RWPE2 (cell line): ENCODE data around the gene H6PD.

Source experiments
- ATAC-seq: fragments of 200-7000 bp; cut with Tn5 transposase; 3 replicates; pipeline ENCODE4 v1.9.1; 2021; ENCODE audit warnings: low read depth
- DNase-seq: peaks from one replicate; pipeline ENCODE4 v3.0.0-alpha.2; 2020; ENCODE audit warnings: low spot score
- H3K27ac ChIP-seq: fragments of 450-650 bp; 2 replicates; pipeline ENCODE4 v1.5.1; 2017; ENCODE audit warnings: mild to moderate bottlenecking; ENCODE audit not compliant: poor library complexity, severe bottlenecking
- H3K27me3 ChIP-seq: fragments of 250-450 bp; sonication (Bioruptor Pico); 2 replicates; pipeline ENCODE4 v1.5.1; 2021; ENCODE audit warnings: mild to moderate bottlenecking, moderate library complexity; ENCODE audit not compliant: insufficient read depth, poor library complexity, severe bottlenecking
- H3K36me3 ChIP-seq: fragments of 250-450 bp; sonication (Bioruptor Pico); 2 replicates; pipeline ENCODE4 v1.5.1; 2020; ENCODE audit warnings: low read depth, mild to moderate bottlenecking, moderate library complexity
- H3K4me1 ChIP-seq: fragments of 250-450 bp; sonication (Bioruptor Pico); 2 replicates; pipeline ENCODE4 v1.5.1; 2021; ENCODE audit warnings: mild to moderate bottlenecking, moderate library complexity; ENCODE audit not compliant: insufficient read depth, poor library complexity, severe bottlenecking
- H3K4me3 ChIP-seq: fragments of 250-450 bp; sonication (Bioruptor Pico); 2 replicates; pipeline ENCODE4 v1.5.1; 2021; ENCODE audit warnings: mild to moderate bottlenecking, moderate library complexity; ENCODE audit not compliant: severe bottlenecking
- H3K9me3 ChIP-seq: fragments of 250-450 bp; sonication (Bioruptor Pico); 2 replicates; pipeline ENCODE4 v1.5.1; 2021; ENCODE audit warnings: mild to moderate bottlenecking, moderate library complexity; ENCODE audit not compliant: severe bottlenecking
- CTCF ChIP-seq: fragments of 450-650 bp; IDR thresholded peaks from one replicate; pipeline ENCODE4 v1.5.1; 2017; ENCODE audit warnings: mild to moderate bottlenecking, moderate library complexity; ENCODE audit not compliant: poor library complexity, severe bottlenecking

H6PD gene

DNA sequence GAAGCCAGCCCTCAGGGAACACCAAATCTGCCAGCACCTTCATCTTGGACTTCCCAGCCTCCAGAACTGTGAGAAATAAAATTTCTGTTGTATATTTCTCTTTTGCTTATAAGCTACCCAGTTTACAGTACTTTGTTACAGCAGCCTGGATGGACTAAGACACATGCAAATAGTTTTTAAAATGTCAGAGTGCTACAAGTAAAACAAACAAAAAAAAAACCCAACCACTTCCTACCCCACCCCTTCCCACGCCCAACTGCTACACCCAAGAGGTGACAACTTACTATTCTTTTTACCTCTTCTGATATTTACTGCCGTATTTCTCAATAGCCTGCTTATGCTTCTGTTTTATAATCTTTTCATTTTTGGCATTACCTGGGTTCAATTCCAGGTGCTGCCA lies 49.5 kb downstream of the H6PD start:
- TF ChIP-seq CTCF: no peak
- Histone ChIP-seq H3K9me3 (peaks cover 7% of the 10 kb centered on the region), H3K4me3 (no peak overlapping the region), H3K27me3 (no peaks in the 10 kb centered on the region), H3K36me3 (no peaks in the 10 kb centered on the region), H3K27ac (no peak overlapping the region), H3K4me1 (peaks cover 11% of the 10 kb centered on the region)
- no peak for DNase-seq
- no peak for ATAC-seq

- no peak for ATAC-seq
- no peak for TF ChIP-seq CTCF
- H3K9me3 ChIP-seq: peaks cover 7% of the 10 kb centered on the region
- H3K4me1 ChIP-seq: peaks cover 9% of the 10 kb centered on the region
- no peaks in the 10 kb centered on the region for H3K27me3 ChIP-seq
- H3K36me3 ChIP-seq: no peaks in the 10 kb centered on the region
- no peak for DNase-seq
- H3K4me3 ChIP-seq: no peak overlapping the region
- H3K27ac ChIP-seq: no peak overlapping the region
Observed at GRCh38 chr1:9286556-9286955, 52.0 kb downstream of the H6PD start.

- TF ChIP-seq CTCF: peak; percentile 91
- ATAC-seq (no peak), DNase-seq (no peak)
- Histone ChIP-seq H3K4me1 (peaks cover 9% of the 10 kb centered on the region), H3K27me3 (no peaks in the 10 kb centered on the region), H3K9me3 (peaks cover 7% of the 10 kb centered on the region), H3K36me3 (no peaks in the 10 kb centered on the region), H3K4me3 (no peak overlapping the region), H3K27ac (peak overlapping the region; percentile 61)
Observed at GRCh38 chr1:9289090-9289534, 54.5 kb downstream of the H6PD start.

DNA sequence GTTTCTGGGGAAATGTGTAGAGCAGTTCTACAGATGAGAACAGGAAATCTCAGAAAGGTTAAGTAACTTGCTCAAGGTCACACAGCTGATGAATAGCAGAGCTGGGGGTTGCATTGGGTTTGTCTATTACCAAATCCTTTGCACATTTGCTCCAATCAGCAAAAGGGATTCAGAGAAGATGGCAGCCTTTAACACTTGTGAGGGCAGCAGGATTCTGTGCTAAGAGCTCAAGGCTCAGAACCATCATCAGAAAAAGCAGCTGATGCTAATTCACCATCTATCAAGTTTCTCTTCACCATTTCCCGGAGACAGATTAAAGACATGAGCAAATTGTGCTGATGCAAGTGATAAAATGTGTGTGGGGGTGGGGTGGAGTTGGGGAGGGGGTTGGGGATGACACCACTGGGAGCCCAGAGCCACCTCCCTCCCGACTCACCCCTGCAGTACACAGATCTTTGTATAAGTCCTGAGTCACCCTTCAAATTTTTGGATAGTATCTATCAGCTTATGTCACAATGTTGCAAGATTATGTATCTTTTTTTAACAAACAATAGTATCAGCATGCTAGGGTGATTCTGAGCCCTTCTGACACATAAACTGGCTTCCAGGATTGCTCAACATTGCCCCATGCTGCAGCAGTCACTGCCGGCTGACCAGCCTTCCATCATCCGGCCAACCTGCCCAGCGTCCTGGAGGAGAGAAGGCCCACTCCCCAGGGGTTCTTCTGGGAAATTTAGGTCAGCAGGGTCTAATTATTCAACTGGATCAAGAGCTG lies 55.3 kb downstream of the H6PD start:
- ATAC-seq (peak; percentile 58), DNase-seq (no peak)
- no peaks in the 10 kb centered on the region for H3K36me3 ChIP-seq
- H3K4me1 ChIP-seq: peaks cover 15% of the 10 kb centered on the region
- TF ChIP-seq CTCF: no peak
- no peaks in the 10 kb centered on the region for H3K27me3 ChIP-seq
- H3K4me3 ChIP-seq: no peak overlapping the region
- H3K9me3 ChIP-seq: peaks cover 7% of the 10 kb centered on the region
- peak overlapping the region; percentile 61 for H3K27ac ChIP-seq

- Histone ChIP-seq H3K4me3 (no peak overlapping the region), H3K27ac (peak overlapping the region; percentile 67)
- no peak for DNase-seq
Observed at GRCh38 chr1:9291914-9292360, 57.4 kb downstream of the H6PD start.

More at GRCh38 chr1:9291914-9292360, 57.4 kb downstream of the H6PD start:
- Histone ChIP-seq H3K9me3 (peaks cover 7% of the 10 kb centered on the region), H3K36me3 (no peaks in the 10 kb centered on the region), H3K4me1 (peaks cover 19% of the 10 kb centered on the region), H3K27me3 (no peaks in the 10 kb centered on the region)
- TF ChIP-seq CTCF: no peak
- ATAC-seq: no peak
